PC-3 (cell line): Measurements from ENCODE around the gene KDM6A. TPM values are rescaled to one million over a fixed set of nuclear protein-coding genes. Genes with fewer than 3 reads are reported as not detected.
A peak's percentile ranks its signal among the peaks of the same experiment; 100 is the strongest.

Source experiments
- ATAC-seq: fragments of 200-7000 bp; cut with Tn5 transposase; 2 replicates; pipeline ENCODE4 v1.9.1; 2020; ENCODE audit warnings: mild to moderate bottlenecking, moderate library complexity
- BruUV-seq: library from RNA; stranded (reverse); fragments of 400-500 nt; replicated peaks from 2 replicates; lab custom pipeline; 2021; lab: Mats Ljungman, UMichigan
- CTCF ChIA-PET: fragments of 300-600 bp; sonication (Branson Sonifier 250); formaldehyde crosslinking; loops from one replicate; lab custom pipeline; 2022; ENCODE audit warnings: antibody characterized with exemption; lab: Charles Lee
- POLR2A ChIA-PET: fragments of 300-600 bp; sonication (Branson Sonifier 250); formaldehyde crosslinking; loops from one replicate; lab custom pipeline; 2022; ENCODE audit warnings: antibody characterized with exemption; ENCODE audit not compliant: unreplicated experiment; lab: Charles Lee
- DNase-seq: peaks from one replicate; pipeline ENCODE4 v3.0.0-alpha.2; 2015
- H2AFZ ChIP-seq: fragments of 300-600 bp; sonication (generic); 2 replicates; pipeline ENCODE4 v1.6.0; 2016; ENCODE audit warnings: antibody characterized with exemption, low read length
- H3F3A ChIP-seq: fragments of 300-600 bp; sonication (generic); one replicate; pipeline ENCODE4 v1.6.0; 2017; ENCODE audit warnings: antibody characterized with exemption, low read length, control low read depth, mild to moderate bottlenecking; ENCODE audit not compliant: unreplicated experiment
- H3K27ac ChIP-seq: fragments of 300-600 bp; sonication (generic); 2 replicates; pipeline ENCODE4 v1.5.1; 2016; ENCODE audit warnings: mild to moderate bottlenecking, low read length
- H3K27me3 ChIP-seq: fragments of 300-600 bp; sonication (generic); 2 replicates; pipeline ENCODE4 v1.6.1; 2016; ENCODE audit warnings: low read length, mixed read lengths
- H3K36me3 ChIP-seq: fragments of 300-600 bp; sonication (generic); 2 replicates; pipeline ENCODE4 v1.6.1; 2016; ENCODE audit warnings: low read depth, mixed run types, low read length, mixed read lengths
- H3K4me1 ChIP-seq: fragments of 300-600 bp; sonication (generic); 2 replicates; pipeline ENCODE4 v1.5.1; 2016; ENCODE audit warnings: low read length; ENCODE audit not compliant: insufficient read depth
- H3K4me2 ChIP-seq: fragments of 300-600 bp; sonication (generic); 2 replicates; pipeline ENCODE4 v1.6.0; 2016; ENCODE audit warnings: low read length
- H3K4me3 ChIP-seq: fragments of 300-600 bp; sonication (generic); 2 replicates; pipeline ENCODE4 v1.5.1; 2016; ENCODE audit warnings: mild to moderate bottlenecking, low read length, mixed read lengths
- H3K79me2 ChIP-seq: fragments of 300-600 bp; sonication (generic); 2 replicates; pipeline ENCODE4 v1.6.1; 2017; ENCODE audit warnings: low read length, mixed read lengths
- H3K9ac ChIP-seq: fragments of 300-600 bp; sonication (generic); 2 replicates; pipeline ENCODE4 v1.6.0; 2016; ENCODE audit warnings: mild to moderate bottlenecking, low read length
- H3K9me2 ChIP-seq: fragments of 300-600 bp; sonication (generic); replicated peaks from 2 replicates; pipeline ENCODE4 v1.6.1; 2016; ENCODE audit warnings: mixed run types, low read length, mixed read lengths
- H3K9me3 ChIP-seq: fragments of 300-600 bp; sonication (generic); 2 replicates; pipeline ENCODE4 v1.6.1; 2016; ENCODE audit warnings: low read length, mixed read lengths
- H4K20me1 ChIP-seq: fragments of 300-600 bp; sonication (generic); 2 replicates; pipeline ENCODE4 v1.6.1; 2016; ENCODE audit warnings: low read length, mixed read lengths
- CTCF ChIP-seq: fragments of 300-600 bp; sonication (generic); conservative IDR thresholded peaks from 2 replicates; pipeline ENCODE4 v1.5.1; 2017; ENCODE audit warnings: antibody characterized with exemption, low read depth, mild to moderate bottlenecking, low read length
- EZH2 ChIP-seq: fragments of 300-600 bp; sonication (generic); IDR thresholded peaks from one replicate; pipeline ENCODE4 v1.6.1; 2017; ENCODE audit warnings: antibody characterized with exemption, mild to moderate bottlenecking, low read length; ENCODE audit not compliant: unreplicated experiment
- EZH2phosphoT487 ChIP-seq: fragments of 300-600 bp; sonication (generic); IDR thresholded peaks from 2 replicates; pipeline ENCODE4 v1.6.1; 2018; ENCODE audit warnings: mild to moderate bottlenecking, antibody characterized with exemption, low read length, borderline replicate concordance
- intact Hi-C: fragments of 100-400 bp; cut with micrococcal nuclease; formaldehyde crosslinking; loops from 2 replicates; pipeline ENCODE4 v1.9.0; 2023
- total RNA-seq: library from RNA; depleted of rRNA; stranded (reverse); fragments of >200 nt; gene quantifications from 2 replicates; pipeline ENCODE4 v1.2.3, GENCODE V29; 2014

KDM6A gene
- total RNA-seq, 1 experiment from 2014 or later = 31.3 TPM

- no peak overlapping the region for H2AFZ ChIP-seq
- no peak for TF ChIP-seq EZH2phosphoT487
- TF ChIP-seq CTCF = peak; percentile 73
- ChIA-PET CTCF (interaction anchor here (0.5 kb wide), 1 partner anchor 130 kb away, joined by 3 read pairs; no protein-coding TSS in a partner anchor), POLR2A (no interaction called here)
- H3K9me3 ChIP-seq = no peaks in the 10 kb centered on the region
- H3K27ac ChIP-seq = no peak overlapping the region
- peak; percentile 55 for ATAC-seq
- H3K4me1 ChIP-seq = peaks cover 31% of the 10 kb centered on the region
- no peaks in the 10 kb centered on the region for H3K9me2 ChIP-seq
- no peak overlapping the region for H3K4me3 ChIP-seq
- H3K4me2 ChIP-seq = no peak overlapping the region
- 0 out of 2 replicates have a peak, but pooled peaks cover 5% of the 10 kb centered on the region for H3K36me3 ChIP-seq
- H3K27me3 ChIP-seq = no peaks in the 10 kb centered on the region
- no TSS peak for BruUV-seq
- peaks cover 99% of the 10 kb centered on the region for H3K79me2 ChIP-seq
- peak; percentile 67 for DNase-seq
- no peaks in the 10 kb centered on the region for H3F3A ChIP-seq
- no peak overlapping the region for H3K9ac ChIP-seq
- peaks cover 5% of the 10 kb centered on the region for H4K20me1 ChIP-seq
- intact Hi-C loops = loop anchor here (10.0 kb wide), 2 partner anchors 239 to 401 kb away; partner anchors contain the start of gene FUNDC1
Observed at GRCh38 chrX:44945736-44946135, 72.7 kb downstream of the KDM6A start.

GRCh38 chrX:44946771-44947170 is 73.8 kb downstream of the KDM6A start:
- no TSS peak for BruUV-seq
- Histone ChIP-seq H3K9me3 (no peaks in the 10 kb centered on the region), H3K9ac (no peak overlapping the region), H3K27ac (no peak overlapping the region), H3K4me2 (no peak overlapping the region), H3F3A (no peaks in the 10 kb centered on the region), H3K27me3 (no peaks in the 10 kb centered on the region), H3K9me2 (no peaks in the 10 kb centered on the region), H4K20me1 (peaks cover 5% of the 10 kb centered on the region), H3K36me3 (0 out of 2 replicates have a peak, but pooled peaks cover 5% of the 10 kb centered on the region), H3K4me1 (peaks cover 31% of the 10 kb centered on the region), H3K4me3 (no peak overlapping the region), H3K79me2 (peaks cover 99% of the 10 kb centered on the region), H2AFZ (no peak overlapping the region)
- no peak for TF ChIP-seq EZH2
- TF ChIP-seq EZH2phosphoT487 = no peak
- TF ChIP-seq CTCF = no peak
- POLR2A ChIA-PET = no interaction called here
- peak; percentile 50 for DNase-seq
- CTCF ChIA-PET = no interaction called here
- intact Hi-C loops = loop anchor here (10.0 kb wide), 2 partner anchors 238 to 402 kb away; partner anchors contain the start of gene FUNDC1
- no peak for ATAC-seq

DNA sequence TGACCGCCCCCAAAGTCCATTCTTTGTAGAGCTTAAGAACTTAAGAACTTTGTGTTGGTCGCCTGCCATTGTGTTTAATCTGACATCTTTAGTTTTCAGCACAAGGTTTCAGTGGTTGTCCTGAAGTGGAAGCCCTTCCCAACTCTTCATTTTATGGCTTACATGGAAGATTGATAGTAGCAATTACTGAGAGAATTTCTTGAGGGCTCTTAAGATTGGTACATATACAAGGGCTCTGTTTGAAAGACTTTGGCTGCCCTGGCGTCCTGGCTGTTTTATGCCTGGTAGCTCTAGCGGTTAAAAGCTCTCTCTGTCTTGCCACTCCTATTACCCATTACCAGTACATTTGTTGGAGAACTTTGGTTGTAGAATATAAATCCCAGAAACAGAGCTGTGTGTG is 75.0 kb downstream of the KDM6A start:
- Histone ChIP-seq H3K4me1 (peaks cover 28% of the 10 kb centered on the region), H3K4me2 (no peak overlapping the region), H3K27me3 (no peaks in the 10 kb centered on the region), H3K9me3 (no peaks in the 10 kb centered on the region), H3K9ac (no peak overlapping the region), H3K79me2 (peaks cover 100% of the 10 kb centered on the region), H3F3A (no peaks in the 10 kb centered on the region), H3K27ac (no peak overlapping the region), H3K36me3 (0 out of 2 replicates have a peak, but pooled peaks cover 5% of the 10 kb centered on the region), H3K4me3 (no peak overlapping the region), H3K9me2 (no peaks in the 10 kb centered on the region), H2AFZ (no peak overlapping the region), H4K20me1 (peaks cover 5% of the 10 kb centered on the region)
- no peak for DNase-seq
- POLR2A ChIA-PET = no interaction called here
- no TSS peak for BruUV-seq
- CTCF ChIA-PET = no interaction called here
- no peak for TF ChIP-seq EZH2phosphoT487
- no peak for TF ChIP-seq EZH2
- TF ChIP-seq CTCF = no peak
- ATAC-seq = no peak
- intact Hi-C loops = loop anchor here (10.0 kb wide), 2 partner anchors 237 to 403 kb away; partner anchors contain the start of gene FUNDC1
